H1 (cell line): ENCODE measurements around the gene MRPS10. TPM values are rescaled to one million over a fixed set of nuclear protein-coding genes. Genes with fewer than 3 reads are reported as not detected.

Source experiments
- polyA plus RNA-seq, 7 experiments: library from polyadenylated mRNA; depleted of rRNA in 3 of 7; stranded (reverse) in 5 of 7; unstranded in 2 of 7; fragments of >200 nt in 5 of 7; fragments of 200-250 nt in 2 of 7; gene quantifications; 1 replicate in 5 of 7; 2 replicates in 1 of 7; 4 replicates in 1 of 7; pipeline versions ENCODE4 v1.2.1 to v1.2.3, GENCODE V29; 2011 to 2013; ENCODE audit warnings: missing spikeins in 2 of 7, mixed read lengths in 2 of 7
- total RNA-seq: library from RNA; stranded (reverse); fragmentation: NEBNext Ultra II Directional; extraction: Animal tissue kit (Norgen Biotek cat#: 25700); gene quantifications from 2 replicates; pipeline ENCODE4 v1.2.1, GENCODE V29; 2021

The MRPS10 gene
- total and polyA plus RNA-seq, 2 of the 8 experiments (the other 6 are each of a cell fraction or from before 2014, with no cell fraction given), result 20.5 to 33.6 TPM

Other genes starting within 250 kb of the MRPS10 start
- 32.7 and 34.0 TPM in 2 replicates for gene TAF8, start 167.3 kb downstream of the MRPS10 start, total RNA-seq
- 32.2 and 36.6 TPM in 2 replicates for gene TAF8, start 167.3 kb downstream of the MRPS10 start, polyA plus RNA-seq (2011; rRNA removed)
- 62.2 and 64.0 TPM in 2 replicates for gene C6orf132, start 75.2 kb downstream of the MRPS10 start, total RNA-seq
- 31.5 and 33.8 TPM in 2 replicates for gene C6orf132, start 75.2 kb downstream of the MRPS10 start, polyA plus RNA-seq (2011; rRNA removed)
- 4.6 and 5.2 TPM in 2 replicates for gene GUCA1A, start 44.5 kb downstream of the MRPS10 start, total RNA-seq
- gene GUCA1A, start 44.5 kb downstream of the MRPS10 start, polyA plus RNA-seq (2011; rRNA removed), result 23.4 and 24.6 TPM in 2 replicates
- 0.98 and 1.4 TPM in 2 replicates for gene GUCA1B, start 22.9 kb downstream of the MRPS10 start, total RNA-seq
- gene GUCA1B, start 22.9 kb downstream of the MRPS10 start, polyA plus RNA-seq (2011; rRNA removed), result 0.53 and 1.4 TPM in 2 replicates
- gene TRERF1, start 234.1 kb upstream of the MRPS10 start, total RNA-seq, result 21.5 and 22.8 TPM in 2 replicates
- gene TRERF1, start 234.1 kb upstream of the MRPS10 start, polyA plus RNA-seq (2011; rRNA removed), result 10.8 and 14.9 TPM in 2 replicates